ENCODE results near the gene UFD1.

The UFD1 gene

DNA sequence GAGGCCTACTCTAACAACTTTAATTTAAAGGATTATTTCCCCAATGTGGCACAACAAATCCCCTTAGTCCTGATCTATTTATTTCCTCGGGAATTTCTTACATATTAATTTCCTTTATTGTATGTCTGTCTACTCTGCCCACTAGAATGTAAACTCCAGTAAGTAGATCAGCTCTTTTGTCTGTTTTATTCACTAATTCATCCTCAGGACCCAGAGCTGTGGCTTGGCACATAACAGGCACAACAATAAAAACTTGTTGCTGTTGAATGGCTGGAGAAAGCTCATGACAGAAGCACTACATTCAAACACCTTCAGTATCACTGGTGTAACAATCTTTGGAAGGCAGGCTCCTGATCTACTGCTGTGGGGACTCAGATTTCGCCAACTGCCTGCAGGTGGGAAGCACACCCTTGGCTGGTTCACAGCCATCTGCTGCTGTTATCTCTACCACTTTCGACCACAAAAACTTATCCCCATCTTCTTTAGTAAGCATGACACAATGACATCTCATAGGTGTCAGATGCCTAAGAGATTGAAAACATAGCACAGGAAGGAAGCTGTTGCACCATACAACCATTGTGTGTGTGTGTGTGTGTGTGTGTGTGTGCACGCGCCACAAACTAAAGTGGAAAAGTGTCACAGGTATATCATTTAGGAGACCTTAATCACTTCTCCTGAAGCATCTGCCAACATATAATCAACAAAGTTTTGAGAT lies 59.4 kb downstream of the UFD1 start:
- no peak for DNase-seq

DNA sequence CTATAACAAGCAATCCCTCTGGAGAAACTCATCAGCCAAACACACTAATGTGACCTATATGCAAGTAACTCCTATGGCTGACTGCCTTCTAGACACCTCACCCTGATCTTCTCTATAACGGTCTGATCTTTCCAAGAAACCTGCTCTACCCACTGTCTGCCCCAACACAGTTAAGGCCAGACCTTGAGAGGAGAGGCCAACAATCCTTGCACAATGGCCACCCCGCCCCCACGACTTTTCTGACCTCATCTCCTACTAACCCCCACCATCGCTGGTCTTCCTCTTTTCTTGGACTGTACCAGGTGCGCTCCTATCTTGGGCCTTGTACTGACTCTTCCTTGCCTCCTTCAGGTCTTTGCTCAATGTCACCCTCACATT lies 59.9 kb downstream of the UFD1 start:
- DNase-seq: no peak

DNA sequence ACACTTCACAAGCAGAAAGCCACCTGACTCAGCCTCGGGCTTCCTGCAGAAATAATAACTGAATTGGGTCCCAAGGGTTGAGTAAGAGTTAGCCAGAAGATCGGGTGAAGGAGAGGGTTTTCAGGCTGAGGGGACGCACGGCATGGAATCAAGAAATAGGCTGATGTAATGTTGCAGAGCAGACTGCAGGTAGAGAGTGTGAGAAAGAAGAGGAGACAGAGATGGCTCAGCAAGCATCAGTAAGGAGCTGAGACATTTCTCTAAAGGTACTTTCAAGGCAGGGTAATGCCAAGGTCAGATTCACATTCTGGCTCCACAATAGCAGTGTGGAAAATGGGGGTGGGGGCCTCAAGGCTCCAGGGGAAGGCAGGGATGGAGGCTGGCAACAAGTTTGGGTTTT lies 66.1 kb downstream of the UFD1 start:
- no peak for DNase-seq

DNA sequence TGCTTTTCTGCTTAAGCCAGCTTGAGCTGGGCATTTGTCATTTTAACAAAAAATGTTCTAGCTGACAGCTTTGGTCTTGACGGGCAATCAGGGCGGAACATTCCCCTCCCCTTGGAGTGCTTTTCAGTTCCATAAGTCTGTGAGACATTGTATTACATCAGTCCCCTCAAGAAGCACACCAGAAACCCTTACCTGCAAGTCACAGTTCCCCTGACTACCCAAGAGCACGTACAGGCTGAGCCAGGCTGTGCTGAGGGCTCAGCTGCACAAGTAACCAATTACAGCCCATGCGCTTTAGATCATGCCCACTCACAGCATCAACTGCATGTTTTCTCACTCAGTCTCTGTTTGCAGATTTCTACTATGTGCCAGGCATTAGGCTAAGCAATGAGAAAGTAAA lies 66.5 kb downstream of the UFD1 start:
- no peak for DNase-seq

DNA sequence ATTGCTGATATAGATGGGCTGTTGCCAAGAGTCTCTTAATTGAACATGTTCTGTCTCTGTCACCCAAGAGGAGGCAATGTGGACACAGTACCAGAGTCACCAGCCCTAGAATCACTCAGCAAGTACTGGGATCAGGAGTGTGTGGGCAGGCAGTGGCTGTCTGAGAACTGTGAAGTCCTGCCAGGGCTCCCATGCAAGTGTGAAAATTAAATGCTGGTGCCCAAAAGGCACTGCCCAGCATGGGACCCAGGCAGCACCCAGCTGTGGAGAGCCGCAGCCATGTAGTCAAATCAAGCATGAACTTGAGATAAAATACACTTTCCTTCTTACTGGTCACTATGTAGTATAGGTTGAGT lies 67.3 kb downstream of the UFD1 start:
- no peak for DNase-seq

DNA sequence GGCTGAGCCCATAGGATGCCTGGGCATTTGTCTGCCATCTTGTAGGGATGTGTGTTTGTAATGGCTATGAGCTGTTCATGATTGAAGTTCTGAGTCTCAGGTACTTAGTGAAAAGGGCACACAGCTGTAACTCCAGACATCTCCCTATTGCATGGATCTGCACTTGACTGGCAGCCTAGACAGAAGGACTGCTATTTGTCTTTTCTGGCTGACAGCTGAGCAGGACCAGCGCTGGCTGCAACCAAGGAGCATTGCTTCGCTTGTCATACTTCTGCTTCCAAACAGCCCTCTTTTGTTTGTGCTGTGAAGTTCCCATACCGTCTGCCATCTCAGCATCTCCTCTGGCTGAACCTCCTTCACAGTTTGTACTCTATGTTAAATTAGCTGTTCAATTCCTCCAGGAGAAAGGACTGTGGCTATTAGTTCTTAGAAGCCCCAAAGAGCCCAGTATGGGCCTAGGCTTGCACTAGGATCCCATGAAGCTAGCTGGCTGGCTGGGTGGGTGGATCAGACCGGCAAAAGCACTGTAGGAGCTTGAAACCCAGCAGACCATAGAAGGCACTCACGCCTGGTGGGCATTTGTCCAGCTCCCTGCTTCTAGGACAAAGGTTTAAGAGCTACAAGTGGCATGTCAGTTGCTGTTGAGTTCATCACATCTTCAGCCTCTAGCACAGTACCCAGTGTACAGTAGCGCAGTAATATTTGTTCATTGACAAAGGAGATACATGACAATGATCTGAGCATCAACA lies 67.9 kb downstream of the UFD1 start:
- no peak for DNase-seq

DNA sequence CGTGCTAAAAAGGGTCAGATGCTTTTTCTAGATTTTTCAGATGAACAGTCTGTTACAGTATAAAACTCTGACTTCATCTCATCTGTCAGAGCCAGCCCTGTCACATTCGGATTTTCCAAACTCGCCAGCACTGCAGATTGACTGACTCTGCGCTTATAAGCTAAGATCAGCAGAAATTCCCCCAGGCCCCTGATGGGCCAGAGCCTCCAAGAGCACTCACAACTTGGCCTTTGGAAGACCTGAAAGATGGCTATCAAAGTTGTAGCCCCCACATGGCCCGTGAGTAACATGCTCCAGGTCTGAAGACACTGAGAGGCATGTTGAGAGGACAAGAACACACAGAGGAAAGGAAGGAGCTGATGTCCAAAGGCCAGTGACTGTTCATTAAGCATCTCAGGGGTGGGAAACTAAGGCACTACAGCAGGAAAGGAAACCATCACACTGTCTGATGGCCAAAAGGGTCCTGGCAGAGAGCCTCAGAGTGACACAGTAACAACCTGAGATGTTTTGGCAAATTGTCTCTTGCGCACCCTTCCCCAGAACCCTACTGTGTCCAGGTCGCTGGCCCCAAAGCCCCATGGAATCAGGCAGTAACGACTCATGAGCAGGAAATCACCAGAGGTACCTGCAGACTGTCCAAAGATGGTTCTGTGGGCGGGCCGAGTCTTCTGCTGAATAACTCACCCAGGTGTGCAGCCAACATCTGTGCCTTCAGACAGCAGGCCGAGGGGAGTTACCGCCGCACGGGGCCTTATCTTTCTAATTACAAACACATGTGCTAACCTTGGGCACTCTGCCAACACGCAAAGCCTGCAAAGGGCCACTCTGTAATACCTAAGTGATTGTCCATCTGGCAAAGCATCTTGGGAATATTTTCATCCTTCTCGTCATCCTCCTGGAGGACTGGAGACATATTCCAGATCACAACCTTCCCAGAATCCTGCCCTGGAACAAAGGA lies 71.1 kb downstream of the UFD1 start:
- no peak for DNase-seq

DNA sequence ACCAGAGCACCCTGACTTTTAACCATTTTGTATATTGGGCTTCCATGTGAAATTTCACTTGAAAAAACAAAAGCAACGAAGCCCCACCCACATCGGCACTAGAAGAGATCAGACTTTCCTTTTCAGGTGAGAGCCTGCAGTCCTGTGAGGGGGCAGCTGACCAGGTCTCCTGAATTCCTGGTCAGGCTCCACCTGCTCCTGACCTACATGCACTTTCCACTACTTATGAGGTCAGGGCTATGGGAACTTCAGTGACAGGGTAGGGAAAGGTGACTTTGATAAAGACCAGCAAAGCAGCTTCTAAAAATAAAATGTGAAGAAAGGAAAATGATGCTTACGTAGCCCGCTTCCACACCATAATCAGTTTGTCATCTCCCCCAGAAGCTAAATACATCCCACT lies 72.1 kb downstream of the UFD1 start:
- DNase-seq: no peak

DNA sequence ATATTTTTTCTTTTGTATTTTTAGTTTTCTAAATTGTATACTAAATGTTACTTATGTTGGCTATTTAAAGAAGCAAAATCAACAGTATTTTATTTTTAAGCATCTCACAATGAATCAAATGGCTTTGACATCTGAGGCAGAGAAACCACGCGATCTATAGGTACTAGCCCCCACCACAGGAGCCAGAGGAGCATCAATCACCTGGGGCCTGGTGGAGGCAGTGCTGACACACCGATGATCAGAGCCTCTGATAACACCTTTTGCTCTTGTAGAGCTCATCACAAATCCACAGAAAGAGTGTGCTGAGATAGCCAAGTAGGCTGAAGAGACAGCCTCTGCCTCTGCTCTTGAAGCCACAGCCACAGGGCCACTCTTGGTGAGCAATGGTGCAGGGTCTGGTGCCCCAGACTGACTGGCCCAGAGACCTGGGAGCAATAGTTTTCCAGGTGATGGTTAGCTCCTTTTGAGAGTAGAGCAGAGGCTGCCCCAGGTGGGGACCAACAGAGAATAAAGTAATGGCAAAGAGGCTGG lies 72.6 kb downstream of the UFD1 start:
- no peak for DNase-seq

DNA sequence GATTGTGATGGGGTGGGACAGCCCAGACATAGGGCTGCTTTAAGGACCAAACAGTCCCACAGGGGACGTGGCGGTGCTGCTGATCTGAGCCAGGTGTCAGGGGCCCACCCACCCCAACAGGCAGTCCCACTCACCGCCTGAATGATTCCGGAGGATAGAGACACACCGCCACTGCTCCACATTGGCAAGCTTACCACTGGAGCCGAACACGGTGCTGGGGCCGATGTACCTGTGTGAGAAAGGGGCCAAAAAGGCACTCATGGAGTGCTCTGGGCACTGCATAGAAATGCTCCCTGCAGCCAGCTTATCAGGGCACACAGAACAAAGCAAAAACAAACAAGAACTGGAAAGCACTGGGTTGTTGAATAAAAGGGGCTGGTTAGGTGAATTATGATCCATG lies 73.3 kb downstream of the UFD1 start:
- no peak for DNase-seq

DNA sequence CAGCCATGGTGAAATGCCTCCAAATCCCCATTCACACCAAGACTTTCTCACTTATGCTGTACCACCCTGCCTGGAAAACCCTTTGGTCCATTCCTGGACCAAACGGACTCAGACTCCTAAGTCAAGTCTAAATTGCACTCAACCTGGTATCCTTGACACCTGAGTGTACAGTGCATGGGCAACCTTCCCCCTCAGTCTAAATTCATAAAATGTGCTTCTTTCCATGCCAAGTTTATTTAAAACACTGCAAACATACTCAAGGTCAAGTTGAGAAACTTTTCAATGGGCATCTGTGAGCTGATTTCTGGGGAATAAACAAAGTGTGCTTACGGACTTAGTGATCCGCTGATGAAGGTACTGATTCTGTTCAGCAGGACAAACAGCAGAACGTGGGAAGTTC lies 73.9 kb downstream of the UFD1 start:
- no peak for DNase-seq

DNA sequence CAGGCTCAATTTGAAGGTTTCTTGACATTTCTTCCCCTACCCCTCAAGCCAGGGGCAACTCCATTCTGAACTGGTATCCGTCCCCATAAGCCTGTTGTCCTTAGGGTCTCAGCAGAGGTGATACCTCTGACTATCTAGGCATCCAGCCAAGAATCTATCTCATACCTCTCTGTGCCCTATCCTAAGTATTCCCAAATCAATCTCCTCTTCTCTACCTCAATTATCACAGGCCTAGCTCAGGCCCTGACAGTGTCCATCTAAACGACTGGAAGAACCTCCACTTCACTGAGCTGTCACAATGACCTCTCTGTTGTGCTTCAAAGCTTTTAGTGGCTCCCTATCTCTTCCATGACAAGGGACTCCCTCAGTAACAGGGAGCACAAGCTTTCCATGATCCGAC lies 74.3 kb downstream of the UFD1 start:
- no peak for DNase-seq

DNA sequence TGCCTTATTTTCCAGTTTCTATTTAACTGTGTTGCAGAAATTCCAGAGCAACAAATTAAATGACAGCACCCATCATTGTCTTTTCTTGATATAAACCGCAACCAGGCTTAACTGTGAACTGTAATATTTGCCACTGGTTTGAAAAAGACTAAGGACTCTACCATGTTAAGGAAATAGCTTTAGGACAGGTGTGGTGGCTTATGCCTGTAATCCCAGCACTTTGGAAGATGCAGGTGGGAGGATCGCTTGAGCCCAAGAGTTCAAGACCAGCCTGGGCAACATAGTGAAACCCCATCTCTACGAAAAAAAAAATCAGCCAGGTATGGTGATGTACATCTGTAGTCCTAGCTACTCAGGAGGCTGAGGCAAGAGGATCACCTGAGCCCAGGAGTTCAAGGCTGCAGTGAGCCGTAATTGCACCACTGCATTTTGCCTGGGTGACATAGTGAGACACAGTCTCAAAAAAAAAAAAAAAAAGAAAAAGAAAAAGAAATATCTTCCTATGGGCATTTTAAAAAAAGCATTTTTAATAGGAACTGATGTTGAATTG lies 76.3 kb downstream of the UFD1 start:
- DNase-seq: no peak

DNA sequence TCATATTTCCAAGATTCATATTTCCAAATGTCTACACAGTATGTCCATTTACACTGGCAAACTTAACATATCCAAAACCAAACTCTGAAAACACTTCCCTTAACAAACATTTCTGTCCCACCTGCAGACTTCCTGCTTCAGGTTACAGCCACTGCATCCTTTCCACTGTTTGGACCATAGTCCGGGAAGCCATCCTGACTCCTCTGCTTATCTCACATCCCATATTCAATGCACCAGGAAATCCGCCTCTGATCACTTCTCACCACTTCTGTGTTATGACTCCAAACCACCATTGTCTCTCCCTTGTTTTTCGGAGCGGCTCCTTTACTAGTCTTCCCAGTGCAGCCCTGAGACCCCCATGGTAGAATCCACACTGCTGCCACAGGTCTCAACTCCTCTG lies 77.5 kb downstream of the UFD1 start:
- no peak for DNase-seq

DNA sequence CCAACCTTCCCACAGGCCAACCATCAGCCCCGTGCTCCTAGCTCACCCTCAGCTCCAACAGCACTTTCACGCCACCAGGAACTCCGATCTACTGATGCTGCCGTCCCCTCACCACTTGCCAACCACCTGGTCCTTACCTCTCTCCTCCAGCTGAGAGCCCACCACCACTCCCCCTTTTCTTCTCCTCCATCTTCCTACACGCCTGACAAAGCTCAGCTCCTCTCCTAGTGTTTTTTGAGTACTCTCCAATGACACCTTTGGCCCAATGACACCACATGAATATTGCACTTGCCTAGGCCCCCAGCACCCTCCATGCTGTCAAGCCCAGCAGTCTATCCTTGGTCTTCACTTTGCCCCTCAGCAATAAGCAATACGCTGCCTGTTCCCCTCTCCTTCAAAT lies 78.1 kb downstream of the UFD1 start:
- DNase-seq: no peak
